ENCODE measurements around the gene DNAI7.

DNAI7 gene

DNA sequence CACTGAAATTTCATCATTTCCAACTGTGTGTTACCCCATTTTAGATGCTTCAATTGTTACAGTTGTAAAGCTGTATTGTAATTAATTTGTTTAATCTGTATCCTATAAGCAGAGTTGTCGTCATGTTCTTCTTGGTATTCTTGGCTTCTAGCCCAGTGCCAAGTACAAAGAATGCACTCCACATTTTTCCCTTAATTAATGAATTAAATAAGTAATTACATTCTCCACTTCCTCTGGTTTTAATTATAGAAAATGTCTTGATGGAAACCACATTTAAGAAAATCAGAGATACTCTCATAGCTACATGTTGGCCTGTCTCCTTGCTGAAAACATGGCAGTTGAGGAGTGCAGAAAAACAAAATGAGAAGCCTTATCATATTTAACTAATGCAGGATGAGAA, 746 bp downstream of the DNAI7 start:
- H3K4me1 Mint-ChIP-seq: peaks cover 23% of the 10 kb centered on the region
- peak overlapping the region; percentile 96 for H3K27ac Mint-ChIP-seq
- H3K27me3 Mint-ChIP-seq: no peaks in the 10 kb centered on the region
- no peak for ATAC-seq
- peaks cover 2% of the 10 kb centered on the region for H3K36me3 Mint-ChIP-seq (ENCODE audit: low read depth)
- peak overlapping the region; percentile 95 for H3K4me3 Mint-ChIP-seq
- no peaks in the 10 kb centered on the region for H3K9me3 Mint-ChIP-seq
- DNase-seq: no peak

DNA sequence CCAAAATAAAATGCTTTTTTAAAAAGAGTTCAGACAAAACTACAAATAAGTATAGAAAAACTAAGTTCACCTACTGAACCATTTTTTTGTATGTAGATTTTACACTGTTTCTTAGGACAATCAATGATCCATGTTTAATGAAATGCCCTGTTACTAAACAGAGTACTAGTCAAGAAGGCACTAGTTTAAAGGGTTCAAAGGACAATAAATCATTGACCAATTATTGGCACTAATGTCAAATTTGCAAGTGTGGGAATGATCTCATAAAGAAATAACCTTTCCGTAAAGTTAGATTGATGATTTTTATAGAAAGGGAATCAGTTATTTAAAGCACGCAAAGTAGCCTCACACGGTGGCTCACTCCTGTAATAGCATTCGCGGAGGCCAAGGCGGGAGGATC, 4.2 kb downstream of the DNAI7 start:
- Mint-ChIP-seq H3K4me1 (peaks cover 31% of the 10 kb centered on the region), H3K4me3 (no peak overlapping the region), H3K27me3 (no peaks in the 10 kb centered on the region), H3K36me3 (ENCODE audit: low read depth) (peaks cover 2% of the 10 kb centered on the region), H3K27ac (no peak overlapping the region), H3K9me3 (no peaks in the 10 kb centered on the region)
- DNase-seq (no peak), ATAC-seq (no peak)

DNA sequence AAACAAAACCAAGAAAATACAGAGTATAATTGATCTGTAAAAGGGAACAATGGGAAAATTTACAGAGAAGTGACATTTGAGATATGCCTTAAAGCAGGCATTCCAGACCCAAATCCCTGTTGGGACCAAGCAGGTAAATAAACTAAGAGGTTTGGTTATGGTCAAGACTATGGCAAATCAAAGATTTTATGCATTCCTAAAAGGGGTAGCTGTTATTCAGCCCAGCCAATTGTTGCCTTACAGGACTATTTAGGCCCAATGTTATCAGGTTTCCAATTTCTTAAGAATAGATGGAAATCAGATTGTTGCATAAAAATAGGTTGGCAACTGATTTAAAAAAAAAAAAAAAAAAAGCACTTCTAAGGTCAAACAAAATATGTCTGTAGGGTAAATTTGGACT, 5.3 kb downstream of the DNAI7 start:
- ATAC-seq (no peak), DNase-seq (no peak)
- Mint-ChIP-seq H3K4me3 (no peak overlapping the region), H3K36me3 (ENCODE audit: low read depth) (peaks cover 1% of the 10 kb centered on the region), H3K27me3 (no peaks in the 10 kb centered on the region), H3K4me1 (peaks cover 25% of the 10 kb centered on the region), H3K9me3 (no peaks in the 10 kb centered on the region), H3K27ac (no peak overlapping the region)

DNA sequence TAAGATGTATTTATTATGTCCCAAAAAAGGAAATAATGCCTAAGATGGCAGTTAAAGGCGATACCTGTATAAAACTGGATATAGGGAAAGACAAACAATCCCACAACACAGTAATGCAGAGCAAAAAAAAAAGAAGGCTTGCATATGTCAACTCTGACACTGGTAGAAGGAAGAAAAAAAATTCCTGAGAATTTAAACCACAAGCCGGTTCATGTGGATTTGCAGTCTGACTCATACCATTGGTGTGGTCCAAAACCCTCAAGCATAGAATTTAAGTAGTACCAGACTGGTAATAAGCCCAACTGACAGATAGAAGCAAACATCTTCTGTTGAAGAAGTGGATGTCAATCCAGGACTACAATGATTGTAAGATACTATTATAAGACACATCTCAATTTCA, 7.2 kb downstream of the DNAI7 start:
- Mint-ChIP-seq H3K4me3 (no peak overlapping the region), H3K27ac (no peak overlapping the region), H3K4me1 (peaks cover 26% of the 10 kb centered on the region), H3K27me3 (no peaks in the 10 kb centered on the region), H3K9me3 (no peaks in the 10 kb centered on the region), H3K36me3 (ENCODE audit: low read depth) (peaks cover 1% of the 10 kb centered on the region)
- no peak for DNase-seq
- ATAC-seq: no peak

DNA sequence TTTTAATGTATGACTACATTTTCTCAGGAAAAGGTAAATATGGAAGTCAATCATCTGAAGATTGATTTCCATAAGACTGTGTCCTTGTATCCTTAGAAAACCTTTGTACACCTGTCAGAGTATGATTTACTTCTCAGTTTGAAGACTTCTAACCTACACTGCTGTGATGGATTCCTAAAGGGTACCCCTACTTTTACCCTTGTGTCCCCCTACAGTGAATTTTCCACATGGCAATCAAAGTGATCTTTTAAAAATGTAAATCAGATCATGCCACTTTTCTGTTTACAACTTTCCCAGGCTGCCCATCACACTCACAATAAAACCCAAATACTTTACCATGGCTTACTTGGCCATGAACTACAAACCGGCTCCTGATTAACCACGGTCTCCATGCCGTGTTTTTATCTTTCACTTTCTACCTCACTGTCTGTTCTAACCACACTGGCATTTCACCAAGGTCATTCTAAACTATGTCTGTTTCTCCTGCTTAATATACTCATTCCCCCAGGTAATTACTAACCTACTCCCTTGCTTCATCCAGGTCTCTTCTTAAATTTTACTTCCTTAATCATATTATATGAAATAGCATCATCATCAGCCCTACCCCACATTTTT, 8.1 kb downstream of the DNAI7 start:
- Mint-ChIP-seq H3K4me3 (peak overlapping the region; percentile 76), H3K27ac (peak overlapping the region; percentile 79), H3K27me3 (no peaks in the 10 kb centered on the region), H3K9me3 (no peaks in the 10 kb centered on the region), H3K36me3 (ENCODE audit: low read depth) (peaks cover 1% of the 10 kb centered on the region), H3K4me1 (peaks cover 26% of the 10 kb centered on the region)
- DNase-seq (no peak), ATAC-seq (peak; percentile 87)

DNA sequence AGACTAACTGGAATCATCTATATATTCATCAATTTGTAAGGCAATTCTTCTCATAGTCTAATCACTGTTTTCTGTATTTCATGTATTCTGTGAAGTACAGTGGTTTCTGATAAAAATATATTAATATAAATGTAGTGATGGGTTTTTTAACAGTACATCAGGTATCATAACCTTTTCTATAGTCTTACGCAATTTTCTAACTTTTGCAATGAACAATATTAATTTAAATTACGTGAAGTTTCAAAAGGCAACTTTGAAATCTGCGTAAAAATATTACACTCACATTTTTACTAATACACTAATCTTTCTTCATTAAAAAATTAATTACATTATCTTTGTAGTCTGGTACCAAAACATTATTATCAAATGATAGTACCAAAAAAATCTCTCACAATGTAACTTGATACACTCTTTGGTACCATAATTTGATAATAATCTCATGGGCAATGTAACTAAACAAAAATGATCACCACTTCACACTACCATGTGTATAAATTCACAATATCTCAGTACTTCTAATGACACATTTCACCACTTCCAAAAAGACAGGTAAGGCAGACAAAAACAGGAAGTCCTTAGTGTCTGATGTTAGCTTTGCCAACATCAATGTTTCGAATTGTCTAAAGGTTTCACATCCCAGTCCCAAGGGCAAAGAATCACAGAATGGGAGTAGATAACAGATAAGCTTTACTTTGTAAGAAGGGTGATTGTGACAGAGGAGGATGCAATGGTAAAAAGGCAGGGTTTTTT, 8.7 kb downstream of the DNAI7 start:
- ATAC-seq: no peak
- no peak for DNase-seq
- Mint-ChIP-seq H3K36me3 (ENCODE audit: low read depth) (peaks cover 1% of the 10 kb centered on the region), H3K27ac (peak overlapping the region; percentile 79), H3K4me3 (peak overlapping the region; percentile 76), H3K27me3 (no peaks in the 10 kb centered on the region), H3K4me1 (peaks cover 26% of the 10 kb centered on the region), H3K9me3 (no peaks in the 10 kb centered on the region)

DNA sequence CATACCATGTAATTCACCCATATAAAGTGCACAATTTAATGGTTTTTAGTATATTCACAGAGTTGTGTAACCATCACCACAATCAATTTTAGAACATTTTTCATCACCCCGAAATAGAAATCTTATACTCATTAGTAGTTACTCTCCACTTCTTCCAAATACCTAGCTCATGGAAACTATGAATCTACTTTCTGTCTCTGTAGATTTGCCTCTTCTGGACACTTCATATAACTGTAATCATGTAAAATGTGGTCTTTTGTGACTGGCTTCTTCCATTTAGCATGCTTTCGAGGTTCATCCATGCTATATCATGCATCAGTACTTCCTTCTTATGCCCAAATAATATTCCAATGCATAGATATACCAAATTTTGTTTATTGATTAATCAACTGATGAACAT, 10.8 kb downstream of the DNAI7 start:
- Mint-ChIP-seq H3K27me3 (no peaks in the 10 kb centered on the region), H3K27ac (no peak overlapping the region), H3K4me3 (no peak overlapping the region), H3K4me1 (peaks cover 26% of the 10 kb centered on the region), H3K9me3 (no peaks in the 10 kb centered on the region), H3K36me3 (ENCODE audit: low read depth) (peaks cover 1% of the 10 kb centered on the region)
- ATAC-seq: no peak
- DNase-seq: no peak

DNA sequence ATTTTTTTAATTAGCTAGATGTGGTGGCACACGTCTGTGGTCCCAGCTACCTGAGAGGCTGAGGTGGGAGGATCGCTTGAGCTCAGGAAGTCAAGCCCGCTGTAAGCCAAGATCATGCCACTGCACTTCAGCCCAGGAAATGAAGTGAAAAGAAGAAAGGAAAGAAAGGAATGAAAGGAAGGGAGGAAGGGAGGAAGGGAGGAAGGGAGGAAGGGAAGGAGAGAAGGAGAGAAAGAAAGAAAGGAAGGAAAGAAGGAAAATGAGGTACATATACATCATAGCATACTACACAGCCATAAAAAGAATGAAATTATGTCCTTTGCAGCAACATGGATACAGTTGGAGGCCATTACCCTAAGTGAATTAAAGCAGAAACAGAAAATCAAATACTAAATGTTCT, 12.2 kb downstream of the DNAI7 start:
- Mint-ChIP-seq H3K9me3 (no peaks in the 10 kb centered on the region), H3K4me1 (peaks cover 26% of the 10 kb centered on the region)

DNA sequence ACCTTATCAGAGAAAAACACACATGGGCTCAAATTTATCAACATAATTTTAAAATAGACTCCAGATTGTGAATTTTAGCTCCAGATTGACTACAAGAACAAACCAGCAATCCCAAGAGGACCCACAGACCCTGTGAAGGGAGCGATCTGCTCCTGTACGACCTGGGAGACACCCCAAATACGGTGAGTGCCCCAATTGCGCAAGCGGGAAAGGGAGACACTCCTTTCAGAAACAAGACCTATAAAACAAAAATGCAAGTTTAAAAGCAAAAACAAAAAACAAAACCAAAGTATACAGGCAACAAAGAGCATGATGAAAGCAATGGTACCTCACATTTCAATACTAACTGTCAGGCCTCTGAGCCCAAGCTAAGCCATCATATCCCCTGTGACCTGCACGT, 32.1 kb downstream of the DNAI7 start:
- no peaks in the 10 kb centered on the region for H3K9me3 Mint-ChIP-seq
- no peak overlapping the region for H3K27ac Mint-ChIP-seq
- H3K4me3 Mint-ChIP-seq: no peak overlapping the region
- H3K27me3 Mint-ChIP-seq: no peaks in the 10 kb centered on the region
- H3K36me3 Mint-ChIP-seq (ENCODE audit: low read depth): no peaks in the 10 kb centered on the region
- H3K4me1 Mint-ChIP-seq: no peaks in the 10 kb centered on the region
- DNase-seq: no peak
- no peak for ATAC-seq

More for the DNA sequence above, 12.2 kb downstream of the DNAI7 start:
- Mint-ChIP-seq H3K27me3 (no peaks in the 10 kb centered on the region), H3K36me3 (ENCODE audit: low read depth) (peaks cover 1% of the 10 kb centered on the region), H3K27ac (no peak overlapping the region), H3K4me3 (no peak overlapping the region)
- DNase-seq: no peak
- no peak for ATAC-seq

DNA sequence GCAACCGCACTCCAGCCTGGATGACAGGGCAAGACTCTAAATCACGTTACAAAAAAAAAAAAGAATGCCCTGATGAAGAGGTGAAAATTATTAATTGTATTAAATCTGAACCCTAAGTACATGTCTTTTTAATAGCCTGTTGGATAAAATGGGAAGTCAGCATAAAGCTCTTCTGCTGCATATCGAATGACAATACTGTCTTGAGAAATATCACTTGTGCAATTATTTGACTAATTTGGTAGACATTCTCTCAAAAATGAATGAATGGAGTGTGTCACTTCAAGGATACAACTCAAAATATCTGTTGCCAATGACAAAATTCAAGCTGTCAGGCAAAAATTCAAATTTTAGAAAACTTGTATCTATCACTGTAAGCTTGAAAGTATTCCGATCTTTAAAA, 38.9 kb downstream of the DNAI7 start:
- ATAC-seq (no peak), DNase-seq (no peak)
- no peaks in the 10 kb centered on the region for H3K9me3 Mint-ChIP-seq
- no peaks in the 10 kb centered on the region for H3K36me3 Mint-ChIP-seq (ENCODE audit: low read depth)
- H3K27me3 Mint-ChIP-seq: no peaks in the 10 kb centered on the region
- no peak overlapping the region for H3K4me3 Mint-ChIP-seq
- H3K4me1 Mint-ChIP-seq: peaks cover 8% of the 10 kb centered on the region
- no peak overlapping the region for H3K27ac Mint-ChIP-seq

DNA sequence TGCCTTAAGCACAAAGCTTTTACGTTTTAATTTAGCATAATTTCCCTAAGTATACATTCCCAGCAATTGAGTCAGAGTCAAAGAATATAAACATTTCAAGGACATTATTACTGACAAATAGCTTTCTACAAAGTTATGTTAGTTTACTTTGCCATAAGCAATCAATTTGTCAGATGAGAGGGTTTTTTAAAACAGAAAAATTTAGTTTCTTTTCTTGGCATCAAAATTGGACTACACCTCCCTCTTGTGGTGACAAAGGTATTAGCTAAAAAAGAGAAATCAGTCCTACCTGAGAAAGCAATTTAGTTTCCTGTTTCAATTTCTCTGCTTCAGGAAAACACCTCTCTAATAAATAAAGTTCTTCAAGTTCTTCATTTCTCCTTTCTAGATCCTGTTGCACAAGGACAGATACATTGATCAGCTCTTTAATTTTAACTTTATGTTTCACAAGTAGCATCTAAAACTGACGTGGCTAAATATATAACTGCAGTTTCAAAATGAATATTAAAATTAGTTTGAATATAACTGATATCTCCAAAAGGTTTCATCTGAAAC, 39.9 kb downstream of the DNAI7 start:
- Mint-ChIP-seq H3K36me3 (ENCODE audit: low read depth) (no peaks in the 10 kb centered on the region), H3K4me1 (peaks cover 8% of the 10 kb centered on the region), H3K27me3 (no peaks in the 10 kb centered on the region), H3K4me3 (no peak overlapping the region), H3K9me3 (no peaks in the 10 kb centered on the region), H3K27ac (no peak overlapping the region)
- no peak for DNase-seq
- ATAC-seq: no peak

DNA sequence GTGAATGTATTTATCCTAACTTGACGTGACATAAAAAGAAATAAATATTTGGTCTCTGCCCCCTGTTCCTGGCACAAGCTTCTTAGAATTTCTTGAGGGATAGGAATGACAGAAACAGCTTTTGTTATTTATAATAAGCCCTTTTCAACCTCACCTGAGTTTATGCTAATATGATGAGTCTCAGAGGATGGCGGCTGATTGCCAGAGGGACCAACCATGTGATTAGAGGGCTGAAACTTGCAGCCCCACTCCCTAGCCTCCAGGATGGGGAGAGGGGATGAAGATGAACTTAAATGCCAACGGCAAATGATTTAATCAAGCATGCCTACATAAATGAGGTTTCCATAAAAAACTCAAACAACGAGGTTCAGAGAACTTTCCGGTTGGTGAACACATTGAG, 42.9 kb downstream of the DNAI7 start:
- no peak for ATAC-seq
- H3K9me3 Mint-ChIP-seq: no peaks in the 10 kb centered on the region
- H3K27ac Mint-ChIP-seq: no peak overlapping the region
- H3K4me3 Mint-ChIP-seq: no peak overlapping the region
- no peaks in the 10 kb centered on the region for H3K36me3 Mint-ChIP-seq (ENCODE audit: low read depth)
- H3K4me1 Mint-ChIP-seq: peaks cover 8% of the 10 kb centered on the region
- DNase-seq: no peak
- H3K27me3 Mint-ChIP-seq: no peaks in the 10 kb centered on the region

DNA sequence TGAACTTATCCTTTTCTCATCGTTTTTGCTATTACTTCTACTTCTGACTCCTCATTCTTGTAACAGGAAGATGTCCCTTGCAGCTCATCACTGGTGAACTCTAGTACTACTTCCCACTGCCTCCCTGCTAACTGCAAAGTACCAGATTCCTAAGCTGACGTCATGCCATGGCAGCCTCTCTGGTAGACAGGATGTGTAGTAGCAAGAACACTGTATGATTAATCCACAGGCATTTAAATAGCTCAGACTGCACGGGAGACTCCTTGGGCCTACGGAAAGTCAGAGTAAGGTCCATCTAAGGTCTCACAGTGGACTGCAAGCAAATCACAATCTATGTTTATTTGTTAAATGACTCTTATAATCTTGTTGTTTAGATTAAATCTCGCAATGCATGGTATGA, 43.5 kb downstream of the DNAI7 start:
- no peak overlapping the region for H3K4me3 Mint-ChIP-seq
- ATAC-seq: no peak
- peaks cover 12% of the 10 kb centered on the region for H3K4me1 Mint-ChIP-seq
- DNase-seq: no peak
- H3K27me3 Mint-ChIP-seq: no peaks in the 10 kb centered on the region
- H3K36me3 Mint-ChIP-seq (ENCODE audit: low read depth): no peaks in the 10 kb centered on the region
- no peaks in the 10 kb centered on the region for H3K9me3 Mint-ChIP-seq
- no peak overlapping the region for H3K27ac Mint-ChIP-seq

DNA sequence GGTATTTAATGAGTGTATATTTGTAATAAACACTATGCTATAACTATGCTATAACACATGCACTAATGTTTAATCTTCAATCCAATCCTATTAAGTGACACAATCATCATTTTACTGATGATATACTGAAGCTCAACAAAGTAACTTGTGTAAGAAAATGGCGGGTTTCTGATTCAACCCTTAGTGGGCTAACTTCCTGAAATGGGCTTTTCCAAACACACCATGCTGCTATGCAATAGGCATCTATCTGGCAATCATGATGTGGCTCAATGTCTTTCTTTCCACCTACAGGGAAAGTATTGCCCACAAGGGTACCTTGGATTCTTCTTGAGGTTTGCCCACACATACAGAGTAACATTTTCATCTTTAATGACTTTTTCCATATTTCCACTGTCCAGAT, 48.3 kb downstream of the DNAI7 start:
- ATAC-seq: no peak
- no peak overlapping the region for H3K27ac Mint-ChIP-seq
- no peaks in the 10 kb centered on the region for H3K9me3 Mint-ChIP-seq
- no peak for DNase-seq
- no peaks in the 10 kb centered on the region for H3K36me3 Mint-ChIP-seq (ENCODE audit: low read depth)
- H3K27me3 Mint-ChIP-seq: no peaks in the 10 kb centered on the region
- no peak overlapping the region for H3K4me3 Mint-ChIP-seq
- H3K4me1 Mint-ChIP-seq: peaks cover 5% of the 10 kb centered on the region

DNA sequence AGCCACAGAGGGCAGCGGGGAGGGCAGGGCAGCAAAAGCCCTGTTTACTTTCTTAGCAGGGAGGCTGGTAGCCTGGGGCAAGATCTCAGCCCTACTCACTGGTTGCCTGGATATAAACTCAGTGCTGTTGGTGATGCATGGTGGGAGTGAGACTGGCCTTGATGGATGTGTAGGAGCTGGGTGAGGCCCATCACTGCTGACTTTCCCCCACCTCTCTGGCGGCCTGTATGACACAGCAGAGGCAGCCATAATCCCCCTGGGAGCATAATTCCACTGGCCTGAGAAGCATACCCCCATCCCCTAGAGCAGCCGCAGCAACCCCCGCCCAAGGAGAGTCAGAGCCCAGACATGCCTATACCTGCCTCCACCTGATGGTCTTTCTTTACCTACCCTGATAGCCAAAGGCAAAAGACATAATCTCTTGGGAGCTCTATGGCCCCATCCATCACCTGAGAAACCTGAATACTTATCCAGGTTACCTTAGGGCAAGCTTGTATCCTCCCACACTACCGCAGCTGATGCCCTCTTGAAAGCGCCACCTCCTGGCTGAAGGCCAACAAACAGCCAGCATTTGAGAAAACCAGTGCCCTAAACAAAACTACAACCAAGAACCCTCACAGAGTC, 59.3 kb downstream of the DNAI7 start:
- peaks cover 3% of the 10 kb centered on the region for H3K27me3 Mint-ChIP-seq
- H3K9me3 Mint-ChIP-seq: peaks cover 5% of the 10 kb centered on the region
- DNase-seq (peak; percentile 8), ATAC-seq (no peak)
- H3K36me3 Mint-ChIP-seq (ENCODE audit: low read depth): no peaks in the 10 kb centered on the region
- H3K4me3 Mint-ChIP-seq: no peak overlapping the region
- H3K4me1 Mint-ChIP-seq: no peaks in the 10 kb centered on the region
- H3K27ac Mint-ChIP-seq: no peak overlapping the region

Data from activated naive CD8-positive, alpha-beta T cell treated with anti-CD3 and anti-CD28 coated beads, Interleukin-2, amount 50 U/mL, for 24 hours (primary cell).